ENCODE measurements around the gene PBX3.

GRCh38 chr9:125991886-125992529 is 244.8 kb downstream of the PBX3 start:
- no peak for TF ChIP-seq CTCF (optimal IDR thresholded peaks at IDR 0.05 in 1 of 3, IDR thresholded peaks at IDR 0.05 in 1 of 3, conservative IDR thresholded peaks at IDR 0.05 in 1 of 3; ENCODE audit: extremely low read depth in 1 of 3, insufficient read depth in 2 of 3, low read length in 3 of 3)
- no peak for TF ChIP-seq EZH2 (IDR thresholded peaks at IDR 0.05; ENCODE audit: low read length)
